Osteoblast (primary cell): ENCODE data around the gene NDUFC1. TPM values are rescaled to one million over a fixed set of nuclear protein-coding genes. Genes with fewer than 3 reads are reported as not detected.

Source experiments
- DNase-seq: peaks from one replicate; pipeline ENCODE4 v3.0.0; 2011; ENCODE audit warnings: low spot score, mixed read lengths; ENCODE audit not compliant: insufficient read length; ENCODE audit errors: missing footprints
- H2AFZ ChIP-seq: 2 replicates; pipeline ENCODE4 v1.6.0; 2011; ENCODE audit warnings: mild to moderate bottlenecking, low read length
- H3K27ac ChIP-seq: 2 replicates; pipeline ENCODE4 v1.5.1; 2011; ENCODE audit warnings: mild to moderate bottlenecking, low read depth, low read length, moderate library complexity
- H3K27me3 ChIP-seq: 2 replicates; pipeline ENCODE4 v1.6.0; 2012; ENCODE audit warnings: mild to moderate bottlenecking, control low read depth, inconsistent platforms, low read length, moderate library complexity; ENCODE audit not compliant: insufficient read depth
- H3K36me3 ChIP-seq: 2 replicates; pipeline ENCODE4 v1.5.1; 2011; ENCODE audit warnings: mild to moderate bottlenecking, low read length, control low read depth, moderate library complexity; ENCODE audit not compliant: insufficient read depth
- H3K4me1 ChIP-seq: 2 replicates; pipeline ENCODE4 v1.5.1; 2011; ENCODE audit warnings: mild to moderate bottlenecking, low read length, control low read depth, moderate library complexity; ENCODE audit not compliant: insufficient read depth
- H3K4me2 ChIP-seq: 2 replicates; pipeline ENCODE4 v1.6.0; 2011; ENCODE audit warnings: mild to moderate bottlenecking, low read length; ENCODE audit not compliant: insufficient read depth
- H3K4me3 ChIP-seq: fragments of 200-600 bp; sonication (generic); 3 replicates; pipeline ENCODE4 v1.5.1; 2012; ENCODE audit warnings: mild to moderate bottlenecking, low read length, inconsistent platforms; ENCODE audit not compliant: insufficient read depth
- H3K79me2 ChIP-seq: 2 replicates; pipeline ENCODE4 v1.6.0; 2012; ENCODE audit warnings: mild to moderate bottlenecking, low read length, control low read depth, inconsistent platforms; ENCODE audit not compliant: insufficient read depth
- H3K9me3 ChIP-seq: 2 replicates; pipeline ENCODE4 v1.5.1; 2011; ENCODE audit warnings: low read depth, low read length, control low read depth
- H4K20me1 ChIP-seq: 2 replicates; pipeline ENCODE4 v1.6.0; 2012; ENCODE audit warnings: mild to moderate bottlenecking, low read length, control low read depth; ENCODE audit not compliant: insufficient read depth
- total RNA-seq: library from RNA; depleted of rRNA; stranded (reverse); fragments of >200 nt; gene quantifications from 2 replicates; pipeline ENCODE4 v1.2.3, GENCODE V29; 2012
- TF ChIP-seq, protein P1 (sequence below): IDR thresholded peaks from 2 replicates; pipeline ENCODE4 v1.5.1; 2011; ENCODE audit warnings: mild to moderate bottlenecking, low read depth, low read length, moderate library complexity; ENCODE audit errors: extremely low read depth

Gene NDUFC1
- total RNA-seq, 1 donor = 25.7 TPM

DNA sequence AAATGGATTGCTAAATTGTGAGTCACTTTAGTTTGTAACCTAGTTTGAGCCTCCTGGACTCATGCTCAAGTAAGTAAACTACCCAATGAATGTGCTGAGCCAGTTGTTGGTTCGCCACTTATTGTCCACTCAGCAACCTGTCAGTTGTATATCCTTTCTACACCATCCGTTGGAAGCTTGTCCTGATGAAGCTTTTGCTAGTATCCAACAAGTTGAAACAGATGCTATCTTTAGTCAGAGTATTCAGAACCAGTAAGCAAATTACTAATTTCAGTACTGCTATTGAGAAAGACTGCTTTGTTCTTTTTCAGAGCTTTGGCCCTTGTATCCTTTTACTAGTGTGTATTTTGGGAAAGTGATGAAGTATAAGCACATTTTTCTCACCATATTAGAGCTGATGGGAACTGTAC, 5.3 kb downstream of the NDUFC1 start:
- no peak for DNase-seq
- H3K27ac ChIP-seq = no peak overlapping the region
- no peaks in the 10 kb centered on the region for H3K27me3 ChIP-seq
- no peak overlapping the region for H2AFZ ChIP-seq
- H3K4me3 ChIP-seq = no peak overlapping the region
- H3K4me2 ChIP-seq = no peak overlapping the region
- peaks cover 16% of the 10 kb centered on the region for H3K36me3 ChIP-seq
- H3K4me1 ChIP-seq = peaks cover 29% of the 10 kb centered on the region
- H4K20me1 ChIP-seq = peaks cover 2% of the 10 kb centered on the region
- TF ChIP-seq, protein P1, sequence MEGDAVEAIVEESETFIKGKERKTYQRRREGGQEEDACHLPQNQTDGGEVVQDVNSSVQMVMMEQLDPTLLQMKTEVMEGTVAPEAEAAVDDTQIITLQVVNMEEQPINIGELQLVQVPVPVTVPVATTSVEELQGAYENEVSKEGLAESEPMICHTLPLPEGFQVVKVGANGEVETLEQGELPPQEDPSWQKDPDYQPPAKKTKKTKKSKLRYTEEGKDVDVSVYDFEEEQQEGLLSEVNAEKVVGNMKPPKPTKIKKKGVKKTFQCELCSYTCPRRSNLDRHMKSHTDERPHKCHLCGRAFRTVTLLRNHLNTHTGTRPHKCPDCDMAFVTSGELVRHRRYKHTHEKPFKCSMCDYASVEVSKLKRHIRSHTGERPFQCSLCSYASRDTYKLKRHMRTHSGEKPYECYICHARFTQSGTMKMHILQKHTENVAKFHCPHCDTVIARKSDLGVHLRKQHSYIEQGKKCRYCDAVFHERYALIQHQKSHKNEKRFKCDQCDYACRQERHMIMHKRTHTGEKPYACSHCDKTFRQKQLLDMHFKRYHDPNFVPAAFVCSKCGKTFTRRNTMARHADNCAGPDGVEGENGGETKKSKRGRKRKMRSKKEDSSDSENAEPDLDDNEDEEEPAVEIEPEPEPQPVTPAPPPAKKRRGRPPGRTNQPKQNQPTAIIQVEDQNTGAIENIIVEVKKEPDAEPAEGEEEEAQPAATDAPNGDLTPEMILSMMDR = no peak
- H3K9me3 ChIP-seq = no peaks in the 10 kb centered on the region
- peaks cover 28% of the 10 kb centered on the region for H3K79me2 ChIP-seq

DNA sequence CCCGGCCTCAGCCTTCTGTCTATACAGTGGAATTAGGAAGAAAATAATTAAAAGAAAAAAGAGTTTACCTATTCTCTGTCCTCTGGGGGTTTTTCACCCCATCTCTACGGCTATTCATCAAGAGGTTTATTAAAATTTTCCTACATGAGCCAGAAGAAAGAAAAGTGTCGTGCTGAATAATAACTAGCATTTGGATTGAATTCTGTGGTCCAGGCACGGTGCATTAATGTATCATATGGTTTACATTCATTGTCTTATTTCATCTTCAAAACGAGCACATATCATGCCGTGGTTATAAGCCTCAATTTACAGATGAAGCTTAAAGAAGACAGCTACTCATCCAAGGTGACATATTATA, 6.4 kb downstream of the NDUFC1 start:
- no peaks in the 10 kb centered on the region for H3K9me3 ChIP-seq
- H3K79me2 ChIP-seq = peaks cover 21% of the 10 kb centered on the region
- peak overlapping the region; percentile 92 for H3K4me3 ChIP-seq
- TF ChIP-seq, protein P1 = no peak
- peaks cover 28% of the 10 kb centered on the region for H3K4me1 ChIP-seq
- DNase-seq = no peak
- no peaks in the 10 kb centered on the region for H4K20me1 ChIP-seq
- peaks cover 24% of the 10 kb centered on the region for H3K36me3 ChIP-seq
- peak overlapping the region; percentile 93 for H2AFZ ChIP-seq
- H3K4me2 ChIP-seq = peak overlapping the region; percentile 87
- peak overlapping the region; percentile 86 for H3K27ac ChIP-seq
- no peaks in the 10 kb centered on the region for H3K27me3 ChIP-seq

DNA sequence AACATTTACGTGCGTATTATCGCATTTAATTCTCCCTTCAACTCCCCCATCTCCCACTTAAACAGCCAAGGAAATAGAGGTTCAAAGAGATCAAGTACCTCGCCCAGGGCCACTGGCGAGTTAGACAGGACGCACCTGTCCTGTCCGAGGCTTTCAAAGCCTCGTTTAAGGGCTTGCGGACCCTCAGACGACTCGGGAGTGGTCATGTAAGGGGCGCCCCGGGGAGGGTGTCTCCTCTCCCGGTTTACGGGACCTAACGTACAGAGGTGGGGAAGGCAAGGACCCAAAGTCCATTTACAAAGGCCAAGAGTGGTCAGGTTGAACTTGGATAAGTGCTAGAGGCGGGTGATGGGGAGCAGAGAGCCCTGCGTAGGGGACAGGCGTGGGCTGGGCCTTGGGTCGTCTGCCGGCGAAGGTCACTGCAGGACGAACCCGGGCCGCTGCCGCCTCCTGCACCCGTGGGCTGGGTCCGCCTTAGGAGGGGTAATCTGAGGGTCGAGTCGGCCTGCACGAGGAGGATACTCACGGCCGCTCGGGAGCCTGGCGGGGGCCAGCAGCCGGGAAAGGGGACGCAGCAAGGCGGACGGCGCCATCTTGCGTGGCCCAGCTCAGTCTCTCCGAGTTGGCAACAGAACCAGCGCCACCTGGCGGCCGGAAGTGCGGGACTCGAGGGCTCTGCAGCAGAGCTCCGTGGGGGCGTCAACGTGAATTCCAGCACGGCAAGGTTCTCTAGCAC, 6.9 kb downstream of the NDUFC1 start:
- Histone ChIP-seq H3K36me3 (peaks cover 25% of the 10 kb centered on the region), H3K9me3 (no peaks in the 10 kb centered on the region), H3K4me2 (peak overlapping the region; percentile 87), H3K27ac (peak overlapping the region; percentile 86), H3K4me1 (peaks cover 26% of the 10 kb centered on the region), H3K27me3 (no peaks in the 10 kb centered on the region), H2AFZ (peak overlapping the region; percentile 93), H4K20me1 (no peaks in the 10 kb centered on the region), H3K79me2 (peaks cover 21% of the 10 kb centered on the region), H3K4me3 (peak overlapping the region; percentile 92)
- TF ChIP-seq, protein P1 = peak; percentile 90
- peak; percentile 93 for DNase-seq

DNA sequence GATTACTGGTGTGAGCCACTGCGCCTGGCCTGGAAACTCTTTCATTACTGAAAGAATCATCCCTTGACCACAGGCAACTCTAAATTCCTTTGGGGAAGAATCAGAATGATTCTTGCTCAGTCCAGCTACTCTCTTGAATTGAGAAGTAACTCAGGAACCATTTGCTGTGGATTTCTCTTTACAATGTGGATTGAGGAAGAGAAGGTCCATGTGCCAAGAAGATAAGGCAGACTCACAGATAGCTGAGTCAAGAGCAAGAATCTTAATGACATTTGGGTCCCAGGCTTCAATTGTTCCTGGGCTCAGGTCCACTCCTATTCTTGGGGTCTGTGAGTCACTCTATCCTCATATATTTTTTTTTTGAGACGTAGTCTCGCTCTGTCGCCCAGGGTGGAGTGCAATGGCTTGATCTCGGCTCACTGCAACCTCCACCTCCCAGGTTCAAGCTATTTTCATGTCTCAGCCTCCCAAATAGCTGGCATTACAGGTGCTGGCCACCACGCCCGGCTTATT, 16.0 kb downstream of the NDUFC1 start:
- H3K9me3 ChIP-seq = no peaks in the 10 kb centered on the region
- H3K4me3 ChIP-seq = no peak overlapping the region
- H3K36me3 ChIP-seq = peaks cover 8% of the 10 kb centered on the region
- no peaks in the 10 kb centered on the region for H3K27me3 ChIP-seq
- no peaks in the 10 kb centered on the region for H4K20me1 ChIP-seq
- no peak overlapping the region for H2AFZ ChIP-seq
- H3K27ac ChIP-seq = no peak overlapping the region
- no peak overlapping the region for H3K4me2 ChIP-seq
- H3K4me1 ChIP-seq = peaks cover 8% of the 10 kb centered on the region
- TF ChIP-seq, protein P1 = no peak
- no peaks in the 10 kb centered on the region for H3K79me2 ChIP-seq
- peak; percentile 69 for DNase-seq
